ENCODE measurements around the gene CEP44.
A peak's percentile ranks its signal among the peaks of the same experiment; 100 is the strongest.
"Not testable (repeated sequence)": the region's sequence is repeated elsewhere in the genome, so short reads cannot be mapped to it uniquely, and the experiment has no call there.

Gene CEP44

DNA sequence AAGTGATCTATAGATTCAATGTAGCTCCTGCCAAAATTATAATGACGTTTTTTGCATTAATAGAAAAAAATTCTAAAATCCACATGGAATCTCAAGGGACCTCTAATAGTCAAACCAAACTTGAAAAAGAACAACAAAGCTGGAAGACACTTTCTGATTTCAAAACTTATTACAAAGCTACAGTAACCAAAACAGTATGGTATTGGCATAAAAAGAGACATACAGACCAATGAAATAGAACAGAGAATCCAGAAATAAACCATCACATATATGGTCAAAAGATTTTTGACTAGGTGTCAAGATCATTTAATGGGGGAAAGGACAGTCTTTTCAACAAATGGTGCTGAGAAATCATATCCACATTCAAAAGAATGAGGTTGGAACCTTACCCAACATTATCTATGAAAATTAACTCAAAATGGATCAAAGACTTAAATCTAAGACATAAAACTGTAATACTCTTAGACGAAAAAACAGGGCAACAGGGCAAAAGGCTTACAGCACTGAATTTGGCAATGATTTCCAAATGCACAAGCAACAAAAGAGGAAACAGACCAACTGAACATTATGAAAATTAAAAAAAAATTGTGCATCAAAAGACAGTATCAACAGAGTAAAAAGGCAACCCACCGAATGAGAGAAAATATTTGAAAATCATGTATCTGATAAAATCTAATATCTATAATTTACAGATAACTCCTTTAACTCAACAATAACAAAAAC, 4.1 kb upstream of the CEP44 start:
- no peak for DNase-seq (ENCODE audit: low spot score)

DNA sequence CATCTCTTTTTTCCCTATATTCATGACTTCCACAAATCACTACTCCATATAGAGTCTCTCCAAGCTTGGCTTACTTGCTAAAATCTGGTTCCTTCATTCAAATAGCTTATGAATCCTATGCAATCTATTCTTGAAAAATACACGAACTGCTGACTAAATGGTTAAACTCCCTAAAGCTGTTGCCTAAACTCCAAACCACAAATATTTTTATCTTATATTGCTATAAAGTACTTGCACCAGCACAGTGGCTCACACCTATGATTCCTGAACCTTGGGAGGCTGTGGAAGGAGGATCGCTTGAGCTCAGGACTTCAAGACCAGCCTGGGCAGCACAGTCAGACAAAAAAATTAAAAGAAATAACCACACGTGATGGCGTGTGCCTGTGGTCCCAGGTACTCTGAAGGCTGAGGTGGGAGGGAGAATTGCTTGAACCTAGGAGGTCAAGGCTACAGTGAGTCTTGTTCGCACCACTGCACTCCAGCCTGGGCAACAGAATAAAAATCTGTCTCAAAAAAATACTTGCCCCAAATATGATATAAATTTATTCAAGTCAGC, 2.5 kb upstream of the CEP44 start:
- no peak for DNase-seq (ENCODE audit: low spot score)

- no peak for DNase-seq (ENCODE audit: low spot score)
Observed at GRCh38 chr4:174281901-174282300, 1.8 kb upstream of the CEP44 start.

DNA sequence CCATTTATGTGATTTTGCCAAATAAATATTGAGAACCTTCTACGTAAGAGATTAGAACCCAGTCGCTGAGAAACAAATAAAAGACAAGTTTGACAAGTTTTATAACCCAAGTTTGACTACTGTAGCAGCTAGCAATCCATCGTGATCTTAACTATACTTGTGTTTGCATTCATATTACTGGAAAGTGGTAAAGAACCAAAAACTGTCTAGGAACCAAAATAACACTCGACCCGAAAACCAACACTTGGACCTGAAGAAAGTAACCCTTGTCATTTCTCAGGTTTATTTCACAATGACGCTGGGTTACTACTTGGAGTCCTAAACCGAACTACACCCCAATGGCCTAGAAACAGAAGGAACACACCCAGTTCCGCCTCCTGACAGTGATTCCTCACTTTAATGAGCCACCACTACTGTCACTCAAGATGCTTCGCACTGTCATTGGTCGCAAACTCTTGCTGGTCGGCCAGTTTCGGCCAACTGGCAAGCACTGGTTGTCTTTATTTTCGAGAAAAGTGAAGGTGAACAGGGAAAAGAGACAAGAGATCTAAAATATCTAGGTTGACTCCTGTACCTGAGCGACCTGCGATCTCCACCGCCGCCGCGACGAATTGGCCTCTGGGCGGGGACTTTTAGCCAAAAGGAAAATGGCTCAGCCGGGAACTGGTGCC, 740 bp upstream of the CEP44 start:
- peak; percentile 64 for DNase-seq (ENCODE audit: low spot score)

GRCh38 chr4:174284487-174284886, 776 bp downstream of the CEP44 start:
- DNase-seq (ENCODE audit: low spot score) = no peak

DNA sequence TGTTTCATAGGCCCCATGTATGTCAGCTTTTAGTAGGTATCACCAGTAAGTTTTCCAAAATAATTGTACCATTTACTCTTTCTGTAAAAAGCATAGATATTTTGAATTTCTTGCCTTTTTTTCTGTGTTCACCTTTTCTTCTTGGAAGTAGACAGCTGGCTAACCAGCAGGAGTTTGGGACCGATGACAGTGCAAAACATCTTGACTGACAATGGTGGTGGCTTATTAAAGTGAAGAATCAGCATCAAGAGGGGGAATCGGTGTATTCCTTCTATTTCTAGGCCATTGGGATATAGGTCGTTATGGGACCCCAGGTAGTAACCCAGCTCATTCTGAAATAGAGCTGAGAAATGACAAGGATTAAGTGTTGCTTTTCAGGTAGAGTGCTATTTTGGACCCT, 3.2 kb downstream of the CEP44 start:
- DNase-seq (ENCODE audit: low spot score) = no peak

- DNase-seq (ENCODE audit: low spot score) = no peak
Observed at GRCh38 chr4:174292473-174292872, 8.8 kb downstream of the CEP44 start.

DNA sequence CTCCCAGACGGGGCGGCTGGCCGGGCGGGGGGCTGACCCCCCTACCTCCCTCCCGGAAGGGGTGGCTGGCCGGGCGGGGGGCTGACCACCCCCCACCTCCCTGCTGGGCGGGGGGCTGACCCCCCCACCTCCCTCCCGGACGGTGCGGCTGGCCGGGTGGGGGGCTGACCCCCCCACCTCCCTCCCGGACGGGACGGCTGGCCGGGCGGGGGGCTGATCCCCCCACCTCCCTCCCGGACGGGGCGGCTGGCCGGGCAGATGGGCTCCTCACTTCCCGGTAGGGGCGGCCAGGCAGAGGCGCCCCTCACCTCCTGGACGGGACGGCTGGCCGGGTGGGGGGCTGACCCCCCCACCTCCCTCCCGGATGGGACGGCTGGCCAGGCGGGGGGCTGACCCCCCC, 10.9 kb downstream of the CEP44 start:
- DNase-seq (ENCODE audit: low spot score) = not testable (repeated sequence)

DNA sequence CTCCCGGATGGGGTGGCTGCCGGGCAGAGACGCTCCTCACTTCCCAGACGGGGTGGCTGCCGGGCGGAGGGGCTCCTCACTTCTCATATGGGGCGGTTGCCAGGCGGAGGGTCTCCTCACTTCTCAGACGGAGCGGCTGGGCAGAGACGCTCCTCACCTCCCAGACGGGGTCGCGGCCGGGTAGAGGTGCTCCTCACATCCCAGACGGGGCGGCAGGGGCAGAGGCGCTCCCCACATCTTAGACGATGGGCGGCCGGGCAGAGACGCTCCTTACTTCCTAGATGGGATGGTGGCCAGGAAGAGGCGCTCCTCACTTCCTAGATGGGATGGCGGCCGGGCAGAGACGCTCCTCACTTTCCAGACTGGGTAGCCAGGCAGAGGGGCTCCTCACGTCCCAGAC, 11.4 kb downstream of the CEP44 start:
- DNase-seq (ENCODE audit: low spot score) = not testable (repeated sequence)

GRCh38 chr4:174303687-174304086, 20.0 kb downstream of the CEP44 start:
- no peak for DNase-seq (ENCODE audit: low spot score)

DNA sequence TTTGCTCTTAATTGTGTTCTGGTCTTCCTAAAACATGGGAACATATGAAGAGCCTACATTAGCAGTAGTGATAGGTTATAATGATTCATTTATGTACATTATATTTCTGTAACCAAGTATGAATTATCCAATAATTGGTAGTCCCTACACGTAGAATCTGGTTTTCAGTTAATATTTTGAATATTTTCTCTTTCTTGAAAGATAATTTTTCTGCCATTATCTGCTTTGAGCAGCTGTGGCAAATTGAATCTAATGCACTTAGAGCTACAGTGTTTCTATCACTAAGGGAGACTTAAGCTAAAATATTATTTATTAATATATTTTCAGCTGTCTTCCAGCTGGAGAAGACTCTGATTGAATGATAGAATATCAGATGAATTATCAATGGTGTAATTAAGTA, 21.0 kb downstream of the CEP44 start:
- DNase-seq (ENCODE audit: low spot score) = no peak

- no peak for DNase-seq (ENCODE audit: low spot score)
Observed at GRCh38 chr4:174305961-174306360, 22.2 kb downstream of the CEP44 start.

GRCh38 chr4:174307694-174308093, 24.0 kb downstream of the CEP44 start:
- DNase-seq (ENCODE audit: low spot score) = no peak

- no peak for DNase-seq (ENCODE audit: low spot score)
Observed at GRCh38 chr4:174312993-174313392, 29.3 kb downstream of the CEP44 start.

GRCh38 chr4:174314274-174314673, 30.6 kb downstream of the CEP44 start:
- DNase-seq (ENCODE audit: low spot score) = no peak

DNA sequence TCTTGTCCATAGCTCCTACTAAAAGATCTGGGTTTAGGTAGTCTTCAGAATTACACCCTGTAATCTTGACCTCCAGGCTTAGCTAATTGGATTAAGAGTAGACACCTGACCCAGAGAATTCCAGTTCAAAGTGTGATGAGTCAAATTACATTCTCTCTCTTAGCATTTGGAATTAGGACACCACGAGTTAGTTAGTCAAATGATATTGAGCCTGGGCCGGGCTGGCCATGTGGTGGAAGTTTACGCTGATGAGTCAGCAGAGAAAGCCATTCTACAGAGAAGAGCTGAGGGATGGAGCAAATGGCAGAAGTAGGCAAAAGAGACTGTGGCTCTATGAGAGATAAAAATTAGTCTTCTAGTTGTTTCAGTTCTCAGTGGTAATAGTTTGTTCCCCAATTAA, 31.1 kb downstream of the CEP44 start:
- DNase-seq (ENCODE audit: low spot score) = no peak

DNA sequence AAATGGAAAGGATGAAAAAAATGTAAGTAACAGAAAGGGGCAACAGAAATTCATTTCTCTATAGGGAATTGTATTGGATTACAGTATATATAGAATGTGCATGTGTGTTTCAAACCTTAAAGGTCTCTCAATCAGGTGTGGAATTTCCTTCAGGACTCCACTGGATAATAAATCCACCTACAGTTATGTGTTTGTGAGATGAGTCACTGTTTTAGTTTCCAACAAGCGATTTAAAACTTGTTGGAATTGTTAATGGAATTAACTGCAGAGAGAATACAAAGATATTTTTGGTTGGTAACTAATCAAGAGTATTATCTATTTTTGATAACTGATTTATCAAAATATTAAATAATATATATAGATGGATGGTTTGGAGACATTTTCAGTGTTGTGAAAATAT, 32.8 kb downstream of the CEP44 start:
- no peak for DNase-seq (ENCODE audit: low spot score)

GRCh38 chr4:174316954-174317353, 33.2 kb downstream of the CEP44 start:
- DNase-seq (ENCODE audit: low spot score) = no peak

- no peak for DNase-seq (ENCODE audit: low spot score)
Observed at GRCh38 chr4:174317531-174317930, 33.8 kb downstream of the CEP44 start.

DNA sequence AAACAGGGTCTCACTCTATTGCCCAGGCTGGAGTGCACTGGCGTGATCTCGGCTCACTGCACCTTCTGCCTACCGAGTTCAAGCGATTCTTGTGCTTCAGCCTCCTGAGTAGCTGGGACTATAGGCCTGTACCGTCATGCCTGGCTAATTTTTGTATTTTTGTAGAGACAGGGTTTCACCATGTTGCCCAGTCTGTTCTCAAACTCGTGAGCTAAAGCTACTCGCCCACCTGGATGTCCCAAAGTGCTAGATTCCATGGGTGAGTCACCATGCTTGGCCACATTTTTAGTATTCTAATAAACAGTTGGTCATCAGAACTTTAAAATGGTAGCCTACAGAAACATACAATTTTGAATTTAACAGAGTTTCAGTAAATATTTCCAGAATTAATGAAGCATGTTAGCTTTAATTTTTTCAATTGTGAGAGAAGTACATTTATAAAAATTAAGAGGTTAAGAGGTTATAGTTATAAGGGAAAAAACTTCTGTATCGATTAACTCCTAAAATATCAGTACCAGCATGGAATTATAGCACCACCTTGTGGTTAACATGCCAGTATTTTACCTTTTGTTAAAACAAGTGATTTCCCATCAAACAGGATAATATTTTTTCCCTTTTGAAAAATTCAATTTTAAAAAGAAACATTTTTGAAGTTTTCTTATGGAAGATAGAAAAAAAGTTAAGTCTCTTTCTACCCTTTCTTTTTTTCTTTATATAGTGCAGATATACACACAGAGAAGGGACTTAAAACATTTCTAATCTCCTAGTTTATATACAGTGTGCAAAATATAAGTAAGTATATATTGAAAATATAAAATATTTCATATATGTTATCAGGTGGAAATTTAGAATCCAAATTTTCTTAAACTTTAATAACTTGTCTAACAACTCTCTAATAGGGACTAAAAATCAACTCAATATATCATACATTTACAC, 35.4 kb downstream of the CEP44 start:
- DNase-seq (ENCODE audit: low spot score) = no peak

GRCh38 chr4:174320494-174321199, 36.9 kb downstream of the CEP44 start:
- DNase-seq (ENCODE audit: low spot score) = no peak

- no peak for DNase-seq (ENCODE audit: low spot score)
Observed at GRCh38 chr4:174324236-174324635, 40.5 kb downstream of the CEP44 start.
